ENCODE measurements around the gene SLC25A38. TPM values are rescaled to one million over a fixed set of nuclear protein-coding genes. Genes with fewer than 3 reads are reported as not detected.

The SLC25A38 gene
- total and polyA plus RNA-seq, 5 donors = 11.1 to 19.9 (median 13.0) TPM

- Histone ChIP-seq H3K9me3 (ENCODE audit: control insufficient read depth, low read length) (no peaks in the 10 kb centered on the region), H3K27me3 (ENCODE audit: control insufficient read depth, insufficient read depth) (no peaks in the 10 kb centered on the region), H3K4me3 (ENCODE audit: low read length) (no peak overlapping the region), H3K4me1 (ENCODE audit: control insufficient read depth, insufficient read depth, low read length) (no peaks in the 10 kb centered on the region), H3K27ac (ENCODE audit: low read length) (no peak overlapping the region)
- peak in 1 of 3 donors; percentile 51 for DNase-seq
- intact Hi-C loops (cut with DNase I) = no loop called here
- WGBS = 23% methylated on average over 4 of the region's 4 CpGs
- no peak for ATAC-seq
Observed at GRCh38 chr3:39378088-39378487, 5.1 kb upstream of the SLC25A38 start.

- no peak for DNase-seq
- H3K27ac ChIP-seq (ENCODE audit: low read length) = no peak overlapping the region
- no peaks in the 10 kb centered on the region for H3K4me1 ChIP-seq (ENCODE audit: control insufficient read depth, insufficient read depth, low read length)
- H3K27me3 ChIP-seq (ENCODE audit: control insufficient read depth, insufficient read depth) = no peaks in the 10 kb centered on the region
- no peak overlapping the region for H3K4me3 ChIP-seq (ENCODE audit: low read length)
- intact Hi-C loops (cut with DNase I) = no loop called here
- no peak for ATAC-seq
- H3K9me3 ChIP-seq (ENCODE audit: control insufficient read depth, low read length) = no peaks in the 10 kb centered on the region
- WGBS = 93% methylated on average over 10 of the region's 10 CpGs
Observed at GRCh38 chr3:39378957-39379777, 4.0 kb upstream of the SLC25A38 start.

- intact Hi-C loops (cut with DNase I) = loop anchor here in 1 of 4 donors (5.0 kb wide), 1 partner anchor 192 kb away; no protein-coding TSS in a partner anchor
- no peaks in the 10 kb centered on the region for H3K4me1 ChIP-seq (ENCODE audit: control insufficient read depth, insufficient read depth, low read length)
- no peak for DNase-seq
- ATAC-seq = no peak
- H3K27me3 ChIP-seq (ENCODE audit: control insufficient read depth, insufficient read depth) = no peaks in the 10 kb centered on the region
- no peak overlapping the region for H3K27ac ChIP-seq (ENCODE audit: low read length)
- H3K9me3 ChIP-seq (ENCODE audit: control insufficient read depth, low read length) = no peaks in the 10 kb centered on the region
- WGBS = 90% methylated on average over 5 of the region's 5 CpGs
- no peak overlapping the region for H3K4me3 ChIP-seq (ENCODE audit: low read length)
Observed at GRCh38 chr3:39379778-39380155, 3.4 kb upstream of the SLC25A38 start.

- WGBS = 94% methylated on average over 3 of the region's 3 CpGs
- peaks cover 2% of the 10 kb centered on the region for H3K4me1 ChIP-seq (ENCODE audit: control insufficient read depth, insufficient read depth, low read length)
- ATAC-seq = no peak
Observed at GRCh38 chr3:39381432-39381831, 1.7 kb upstream of the SLC25A38 start.

GRCh38 chr3:39383881-39384664 is 903 bp downstream of the SLC25A38 start:
- Histone ChIP-seq H3K27me3 (ENCODE audit: control insufficient read depth, insufficient read depth) (no peaks in the 10 kb centered on the region), H3K9me3 (ENCODE audit: control insufficient read depth, low read length) (no peaks in the 10 kb centered on the region), H3K27ac (ENCODE audit: low read length) (peak overlapping the region; percentile 92), H3K4me1 (ENCODE audit: control insufficient read depth, insufficient read depth, low read length) (peaks cover 11% of the 10 kb centered on the region), H3K4me3 (ENCODE audit: low read length) (peak overlapping the region; percentile 53)
- 1% methylated on average over 66 of the region's 66 CpGs for WGBS
- intact Hi-C loops (cut with DNase I) = loop anchor here in 1 of 4 donors (5.0 kb wide), 1 partner anchor 197 kb away; no protein-coding TSS in a partner anchor
- ATAC-seq = peak; percentile 98
- peak; percentile 96 to 99 (median 98) for DNase-seq

More at GRCh38 chr3:39381432-39381831, 1.7 kb upstream of the SLC25A38 start:
- Histone ChIP-seq H3K9me3 (ENCODE audit: control insufficient read depth, low read length) (no peaks in the 10 kb centered on the region), H3K4me3 (ENCODE audit: low read length) (no peak overlapping the region), H3K27ac (ENCODE audit: low read length) (no peak overlapping the region), H3K27me3 (ENCODE audit: control insufficient read depth, insufficient read depth) (no peaks in the 10 kb centered on the region)
- DNase-seq = no peak
- intact Hi-C loops (cut with DNase I) = loop anchor here in 1 of 4 donors (5.0 kb wide), 1 partner anchor 194 kb away; no protein-coding TSS in a partner anchor

GRCh38 chr3:39384665-39385000 is 1.5 kb downstream of the SLC25A38 start:
- 75% methylated on average over 14 of the region's 14 CpGs for WGBS
- Histone ChIP-seq H3K27me3 (ENCODE audit: control insufficient read depth, insufficient read depth) (no peaks in the 10 kb centered on the region), H3K9me3 (ENCODE audit: control insufficient read depth, low read length) (no peaks in the 10 kb centered on the region), H3K4me3 (ENCODE audit: low read length) (peak overlapping the region; percentile 53), H3K27ac (ENCODE audit: low read length) (peak overlapping the region; percentile 56), H3K4me1 (ENCODE audit: control insufficient read depth, insufficient read depth, low read length) (peaks cover 11% of the 10 kb centered on the region)
- DNase-seq (no peak), ATAC-seq (no peak)
- intact Hi-C loops (cut with DNase I) = loop anchor here in 1 of 4 donors (5.0 kb wide), 1 partner anchor 197 kb away; no protein-coding TSS in a partner anchor

GRCh38 chr3:39385456-39386090 is 2.4 kb downstream of the SLC25A38 start:
- Histone ChIP-seq H3K4me1 (ENCODE audit: control insufficient read depth, insufficient read depth, low read length) (peaks cover 11% of the 10 kb centered on the region), H3K9me3 (ENCODE audit: control insufficient read depth, low read length) (no peaks in the 10 kb centered on the region), H3K4me3 (ENCODE audit: low read length) (no peak overlapping the region), H3K27ac (ENCODE audit: low read length) (no peak overlapping the region), H3K27me3 (ENCODE audit: control insufficient read depth, insufficient read depth) (no peaks in the 10 kb centered on the region)
- ATAC-seq (no peak), DNase-seq (no peak)
- WGBS = 77% methylated on average over 9 of the region's 9 CpGs
- intact Hi-C loops (cut with DNase I) = no loop called here

- WGBS = 78% methylated on average over 5 of the region's 5 CpGs
- intact Hi-C loops (cut with DNase I) = no loop called here
Observed at GRCh38 chr3:39386318-39386717, 3.1 kb downstream of the SLC25A38 start.

GRCh38 chr3:39387411-39387975 is 4.3 kb downstream of the SLC25A38 start:
- ATAC-seq = no peak
- H3K4me3 ChIP-seq (ENCODE audit: low read length) = no peak overlapping the region
- WGBS = 50% methylated on average over 1 of the region's 1 CpG
- no peak overlapping the region for H3K27ac ChIP-seq (ENCODE audit: low read length)
- H3K4me1 ChIP-seq (ENCODE audit: control insufficient read depth, insufficient read depth, low read length) = peaks cover 11% of the 10 kb centered on the region
- H3K9me3 ChIP-seq (ENCODE audit: control insufficient read depth, low read length) = no peaks in the 10 kb centered on the region
- intact Hi-C loops (cut with DNase I) = no loop called here
- no peak for DNase-seq
- H3K27me3 ChIP-seq (ENCODE audit: control insufficient read depth, insufficient read depth) = no peaks in the 10 kb centered on the region

More at GRCh38 chr3:39386318-39386717, 3.1 kb downstream of the SLC25A38 start:
- H3K9me3 ChIP-seq (ENCODE audit: control insufficient read depth, low read length) = no peaks in the 10 kb centered on the region
- H3K27ac ChIP-seq (ENCODE audit: low read length) = no peak overlapping the region
- no peak overlapping the region for H3K4me3 ChIP-seq (ENCODE audit: low read length)
- DNase-seq = no peak
- H3K4me1 ChIP-seq (ENCODE audit: control insufficient read depth, insufficient read depth, low read length) = peaks cover 11% of the 10 kb centered on the region
- no peak for ATAC-seq
- no peaks in the 10 kb centered on the region for H3K27me3 ChIP-seq (ENCODE audit: control insufficient read depth, insufficient read depth)

- no peaks in the 10 kb centered on the region for H3K27me3 ChIP-seq (ENCODE audit: control insufficient read depth, insufficient read depth)
- WGBS = 84% methylated on average over 2 of the region's 2 CpGs
- no peaks in the 10 kb centered on the region for H3K9me3 ChIP-seq (ENCODE audit: control insufficient read depth, low read length)
- H3K4me1 ChIP-seq (ENCODE audit: control insufficient read depth, insufficient read depth, low read length) = peaks cover 11% of the 10 kb centered on the region
- no peak overlapping the region for H3K4me3 ChIP-seq (ENCODE audit: low read length)
- intact Hi-C loops (cut with DNase I) = no loop called here
- H3K27ac ChIP-seq (ENCODE audit: low read length) = no peak overlapping the region
- DNase-seq (no peak), ATAC-seq (no peak)
Observed at GRCh38 chr3:39388153-39388552, 5.0 kb downstream of the SLC25A38 start.

Measured in right cardiac atrium (tissue), 5 donors.